SK-N-SH (cell line): ENCODE data around the gene KCNIP4. TPM values are rescaled to one million over a fixed set of nuclear protein-coding genes. Genes with fewer than 3 reads are reported as not detected.

ENCODE experiments used
- CTCF ChIA-PET: fragments of 300-600, 350-600 bp; formaldehyde crosslinking; extraction: SDS; loops from one replicate; lab custom pipeline; 2021; lab: Yijun Ruan, JAX
- POLR2A ChIA-PET: fragments of 350-600 bp; sonication (Branson Sonifier 250); formaldehyde crosslinking; extraction: SDS; loops from one replicate; lab custom pipeline; 2020; ENCODE audit warnings: antibody characterized with exemption, inconsistent platforms; lab: Yijun Ruan, JAX
- DNase-seq: peaks from one replicate; pipeline ENCODE4 v3.0.0; 2012
- H2AFZ ChIP-seq: fragments of 200-600 bp; sonication (generic); 2 replicates; pipeline ENCODE4 v1.8.1; 2016; ENCODE audit warnings: antibody characterized with exemption, mild to moderate bottlenecking, low read depth
- H3F3A ChIP-seq: fragments of 200-600 bp; sonication (generic); replicated peaks from 2 replicates; pipeline ENCODE3; 2016; ENCODE audit warnings: antibody characterized with exemption, mild to moderate bottlenecking; ENCODE audit not compliant: insufficient read depth
- H3K27ac ChIP-seq, 2 experiments: fragments of 200-500 bp in 1 of 2; fragments of 200-600 bp in 1 of 2; sonication (Bioruptor generic) in 1 of 2; sonication (generic), shearing (Covaris generic) in 1 of 2; 2 replicates each; pipeline versions ENCODE4 v1.5.1 to v1.6.1; 2014 to 2016; ENCODE audit warnings: low read depth in 2 of 2, inconsistent platforms in 1 of 2, low read length in 1 of 2, mild to moderate bottlenecking in 1 of 2, mixed read lengths in 1 of 2
- H3K27me3 ChIP-seq: fragments of 200-600 bp; sonication (generic), shearing (Covaris generic); 2 replicates; pipeline ENCODE4 v1.6.1; 2016; ENCODE audit warnings: mixed run types; ENCODE audit not compliant: insufficient read depth
- H3K36me3 ChIP-seq, 2 experiments: fragments of 200-500 bp in 1 of 2; fragments of 200-600 bp in 1 of 2; sonication (Bioruptor generic) in 1 of 2; sonication (generic) in 1 of 2; replicated peaks in 1 of 2; 2 replicates each; pipeline versions ENCODE3 to v1.5.1; 2014 to 2016; ENCODE audit warnings: low read length in 1 of 2, mild to moderate bottlenecking in 1 of 2; ENCODE audit not compliant: insufficient read depth in 2 of 2, control insufficient read depth in 1 of 2
- H3K4me1 ChIP-seq, 2 experiments: fragments of 200-500 bp in 1 of 2; fragments of 200-600 bp in 1 of 2; sonication (Bioruptor generic) in 1 of 2; sonication (generic), shearing (Covaris generic) in 1 of 2; 2 replicates each; pipeline versions ENCODE4 v1.5.1 to v1.6.1; 2014 to 2016; ENCODE audit warnings: low read depth in 1 of 2, low read length in 1 of 2, mixed run types in 1 of 2; ENCODE audit not compliant: insufficient read depth in 2 of 2, control insufficient read depth in 1 of 2
- H3K4me2 ChIP-seq: fragments of 200-600 bp; sonication (generic), shearing (Covaris generic); 2 replicates; pipeline ENCODE4 v1.6.1; 2017; ENCODE audit warnings: mixed run types
- H3K4me3 ChIP-seq, 2 experiments: fragments of 200-500 bp in 1 of 2; fragments of 200-600 bp in 1 of 2; sonication (Bioruptor generic) in 1 of 2; sonication (generic), shearing (Covaris generic) in 1 of 2; 2 replicates each; pipeline versions ENCODE4 v1.5.1 to v1.8.1; 2014 to 2016; ENCODE audit warnings: low read depth in 2 of 2, inconsistent platforms in 1 of 2, low read length in 1 of 2, mild to moderate bottlenecking in 1 of 2, mixed read lengths in 1 of 2, moderate library complexity in 1 of 2
- H3K79me2 ChIP-seq: fragments of 200-600 bp; sonication (generic); 2 replicates; pipeline ENCODE4 v1.8.1; 2017; ENCODE audit warnings: mild to moderate bottlenecking; ENCODE audit not compliant: insufficient read depth
- H3K9ac ChIP-seq: fragments of 200-600 bp; sonication (generic); 2 replicates; pipeline ENCODE4 v1.6.1; 2017; ENCODE audit warnings: mixed run types
- H3K9me2 ChIP-seq: fragments of 200-600 bp; sonication (generic); 2 replicates; pipeline ENCODE4 v1.6.1; 2017; ENCODE audit warnings: mixed run types
- H3K9me3 ChIP-seq: fragments of 200-600 bp; sonication (generic); 2 replicates; pipeline ENCODE4 v1.6.1; 2017; ENCODE audit warnings: mixed run types, mild to moderate bottlenecking, moderate library complexity
- H4K20me1 ChIP-seq: fragments of 200-600 bp; sonication (generic); 2 replicates; pipeline ENCODE4 v1.6.1; 2017; ENCODE audit warnings: mild to moderate bottlenecking, mixed run types; ENCODE audit not compliant: insufficient read depth
- CHD2 ChIP-seq: fragments of 150-350 bp; IDR thresholded peaks from 2 replicates; pipeline ENCODE4 v1.6.1; 2018; ENCODE audit warnings: low read length; ENCODE audit not compliant: partially characterized antibody
- ELF1 ChIP-seq: IDR thresholded peaks from 2 replicates; pipeline ENCODE4 v1.4.0; 2012
- FOSL2 ChIP-seq: IDR thresholded peaks from 2 replicates; pipeline ENCODE4 v1.4.0; 2012; ENCODE audit warnings: low read depth, mild to moderate bottlenecking, moderate library complexity, borderline replicate concordance
- JUND ChIP-seq: IDR thresholded peaks from 2 replicates; pipeline ENCODE4 v1.4.0; 2012
- RFX5 ChIP-seq: IDR thresholded peaks from 2 replicates; pipeline ENCODE4 v1.6.1; 2012; ENCODE audit warnings: mild to moderate bottlenecking, improper control_type of control experiment, low read length
- USF2 ChIP-seq: fragments of 150-350 bp; IDR thresholded peaks from 2 replicates; pipeline ENCODE4 v1.6.1; 2017; ENCODE audit warnings: antibody characterized with exemption, low read length, low read depth, borderline replicate concordance
- WGBS: methylation state at CpG from one replicate; pipeline ENCODE4 v1.1.6; 2017; ENCODE audit warnings: low lambda C conversion rate; 5-methylcytosine and 5-hydroxymethylcytosine counted together
- polyA plus RNA-seq, 3 experiments: library from polyadenylated mRNA; depleted of rRNA; stranded (reverse); fragments of >200 nt; gene quantifications; 2 replicates each; pipeline ENCODE4 v1.2.3, GENCODE V29; 2012
- TF ChIP-seq, protein P1 (sequence below): IDR thresholded peaks from 2 replicates; pipeline ENCODE4 v1.6.1; 2012; ENCODE audit warnings: mild to moderate bottlenecking, low read depth, low read length, moderate library complexity
- TF ChIP-seq, protein P2 (sequence below): IDR thresholded peaks from 2 replicates; pipeline ENCODE4 v1.4.0; 2012; ENCODE audit warnings: low read depth
- TF ChIP-seq, protein P3 (sequence below): fragments of 150-350 bp; IDR thresholded peaks from 2 replicates; pipeline ENCODE4 v1.6.1; 2016; ENCODE audit warnings: mild to moderate bottlenecking, low read depth, low read length

The KCNIP4 gene
- polyA plus RNA-seq, 1 of the 3 experiments (the other 2 are of a cell fraction), result 0.18 TPM

DNA sequence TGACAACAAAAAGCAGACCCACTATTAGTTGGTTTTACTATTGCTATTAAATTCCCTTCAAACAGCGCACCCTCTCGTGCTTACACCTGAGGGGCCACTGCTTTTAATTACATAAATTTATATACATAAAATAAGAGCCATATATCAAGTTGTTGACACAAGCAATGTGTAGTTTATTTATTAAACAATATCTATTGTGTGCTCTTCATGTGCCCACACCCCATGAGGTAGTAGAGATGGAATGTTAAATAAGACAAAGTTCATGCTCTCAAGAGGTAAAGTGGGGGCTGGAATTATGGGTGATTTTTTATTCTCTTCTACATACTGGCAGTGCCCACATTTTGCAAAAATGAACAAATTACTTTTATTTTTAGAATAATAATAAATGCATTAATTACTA is 47.3 kb downstream of the KCNIP4 start:
- H4K20me1 ChIP-seq, result no peaks in the 10 kb centered on the region
- H3K79me2 ChIP-seq, result no peaks in the 10 kb centered on the region
- H3K4me1 ChIP-seq, result no peaks in the 10 kb centered on the region
- H3K27ac ChIP-seq, result no peak overlapping the region
- CTCF ChIA-PET, result no interaction called here
- no peak overlapping the region for H3K9ac ChIP-seq
- peaks cover 7% of the 10 kb centered on the region; the same call in 1 of the 2 replicates for H3K9me3 ChIP-seq
- H3K9me2 ChIP-seq, result no peaks in the 10 kb centered on the region
- H3K4me3 ChIP-seq, result no peak overlapping the region
- H3K36me3 ChIP-seq, result peaks cover 0 to 4% of the 10 kb centered on the region in 2 experiments
- no peak for DNase-seq
- peaks cover 8% of the 10 kb centered on the region for H3F3A ChIP-seq
- TF ChIP-seq, protein P1, sequence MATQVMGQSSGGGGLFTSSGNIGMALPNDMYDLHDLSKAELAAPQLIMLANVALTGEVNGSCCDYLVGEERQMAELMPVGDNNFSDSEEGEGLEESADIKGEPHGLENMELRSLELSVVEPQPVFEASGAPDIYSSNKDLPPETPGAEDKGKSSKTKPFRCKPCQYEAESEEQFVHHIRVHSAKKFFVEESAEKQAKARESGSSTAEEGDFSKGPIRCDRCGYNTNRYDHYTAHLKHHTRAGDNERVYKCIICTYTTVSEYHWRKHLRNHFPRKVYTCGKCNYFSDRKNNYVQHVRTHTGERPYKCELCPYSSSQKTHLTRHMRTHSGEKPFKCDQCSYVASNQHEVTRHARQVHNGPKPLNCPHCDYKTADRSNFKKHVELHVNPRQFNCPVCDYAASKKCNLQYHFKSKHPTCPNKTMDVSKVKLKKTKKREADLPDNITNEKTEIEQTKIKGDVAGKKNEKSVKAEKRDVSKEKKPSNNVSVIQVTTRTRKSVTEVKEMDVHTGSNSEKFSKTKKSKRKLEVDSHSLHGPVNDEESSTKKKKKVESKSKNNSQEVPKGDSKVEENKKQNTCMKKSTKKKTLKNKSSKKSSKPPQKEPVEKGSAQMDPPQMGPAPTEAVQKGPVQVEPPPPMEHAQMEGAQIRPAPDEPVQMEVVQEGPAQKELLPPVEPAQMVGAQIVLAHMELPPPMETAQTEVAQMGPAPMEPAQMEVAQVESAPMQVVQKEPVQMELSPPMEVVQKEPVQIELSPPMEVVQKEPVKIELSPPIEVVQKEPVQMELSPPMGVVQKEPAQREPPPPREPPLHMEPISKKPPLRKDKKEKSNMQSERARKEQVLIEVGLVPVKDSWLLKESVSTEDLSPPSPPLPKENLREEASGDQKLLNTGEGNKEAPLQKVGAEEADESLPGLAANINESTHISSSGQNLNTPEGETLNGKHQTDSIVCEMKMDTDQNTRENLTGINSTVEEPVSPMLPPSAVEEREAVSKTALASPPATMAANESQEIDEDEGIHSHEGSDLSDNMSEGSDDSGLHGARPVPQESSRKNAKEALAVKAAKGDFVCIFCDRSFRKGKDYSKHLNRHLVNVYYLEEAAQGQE, result no peak
- TF ChIP-seq ELF1 (no peak), FOSL2 (no peak), RFX5 (no peak)
- TF ChIP-seq, protein P2, sequence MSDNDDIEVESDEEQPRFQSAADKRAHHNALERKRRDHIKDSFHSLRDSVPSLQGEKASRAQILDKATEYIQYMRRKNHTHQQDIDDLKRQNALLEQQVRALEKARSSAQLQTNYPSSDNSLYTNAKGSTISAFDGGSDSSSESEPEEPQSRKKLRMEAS, result no peak
- TF ChIP-seq, protein P3, sequence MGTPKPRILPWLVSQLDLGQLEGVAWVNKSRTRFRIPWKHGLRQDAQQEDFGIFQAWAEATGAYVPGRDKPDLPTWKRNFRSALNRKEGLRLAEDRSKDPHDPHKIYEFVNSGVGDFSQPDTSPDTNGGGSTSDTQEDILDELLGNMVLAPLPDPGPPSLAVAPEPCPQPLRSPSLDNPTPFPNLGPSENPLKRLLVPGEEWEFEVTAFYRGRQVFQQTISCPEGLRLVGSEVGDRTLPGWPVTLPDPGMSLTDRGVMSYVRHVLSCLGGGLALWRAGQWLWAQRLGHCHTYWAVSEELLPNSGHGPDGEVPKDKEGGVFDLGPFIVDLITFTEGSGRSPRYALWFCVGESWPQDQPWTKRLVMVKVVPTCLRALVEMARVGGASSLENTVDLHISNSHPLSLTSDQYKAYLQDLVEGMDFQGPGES, result no peak
- H2AFZ ChIP-seq, result no peak overlapping the region
- POLR2A ChIA-PET, result no interaction called here
- no peak overlapping the region for H3K4me2 ChIP-seq
- no peaks in the 10 kb centered on the region for H3K27me3 ChIP-seq
- 71% methylated on average over 2 of the region's 2 CpGs for WGBS

- Histone ChIP-seq H2AFZ (no peak overlapping the region), H4K20me1 (no peaks in the 10 kb centered on the region), H3K27me3 (no peaks in the 10 kb centered on the region), H3K36me3 (peaks cover 0 to 4% of the 10 kb centered on the region in 2 experiments), H3K4me1 (no peaks in the 10 kb centered on the region), H3K9me3 (peaks cover 7% of the 10 kb centered on the region; the same call in 1 of the 2 replicates), H3F3A (peaks cover 8% of the 10 kb centered on the region), H3K9me2 (no peaks in the 10 kb centered on the region), H3K4me2 (no peak overlapping the region), H3K27ac (no peak overlapping the region), H3K4me3 (no peak overlapping the region), H3K9ac (no peak overlapping the region), H3K79me2 (no peaks in the 10 kb centered on the region)
- POLR2A ChIA-PET, result no interaction called here
- DNase-seq, result no peak
- TF ChIP-seq JUND, result peak; percentile 23; the same call in 1 of the 2 replicates
- no peak for TF ChIP-seq USF2
- TF ChIP-seq CHD2, result no peak
- TF ChIP-seq FOSL2, result peak; percentile 27; the same call in 1 of the 2 replicates
- CTCF ChIA-PET, result interaction anchor here (1.1 kb wide), 1 partner anchor 97 kb away, joined by 3 read pairs; no protein-coding TSS in a partner anchor
- 0% methylated on average over 2 of the region's 2 CpGs for WGBS
These were observed 48.4 kb downstream of the KCNIP4 start for GRCh38 chr4:21900211-21900610.
